Stimulated activated CD8-positive, alpha-beta memory T cell treated with anti-CD3 and anti-CD28 coated beads, Interleukin-4, amount 100 ng/mL, for 24 hours (primary cell): ENCODE measurements around the gene TK2.
A peak's percentile ranks its signal among the peaks of the same experiment; 100 is the strongest.

Source experiments
- DNase-seq: peaks from one replicate; pipeline ENCODE4 v3.0.0-alpha.2; 2020; ENCODE audit warnings: low read depth

TK2 gene

DNA sequence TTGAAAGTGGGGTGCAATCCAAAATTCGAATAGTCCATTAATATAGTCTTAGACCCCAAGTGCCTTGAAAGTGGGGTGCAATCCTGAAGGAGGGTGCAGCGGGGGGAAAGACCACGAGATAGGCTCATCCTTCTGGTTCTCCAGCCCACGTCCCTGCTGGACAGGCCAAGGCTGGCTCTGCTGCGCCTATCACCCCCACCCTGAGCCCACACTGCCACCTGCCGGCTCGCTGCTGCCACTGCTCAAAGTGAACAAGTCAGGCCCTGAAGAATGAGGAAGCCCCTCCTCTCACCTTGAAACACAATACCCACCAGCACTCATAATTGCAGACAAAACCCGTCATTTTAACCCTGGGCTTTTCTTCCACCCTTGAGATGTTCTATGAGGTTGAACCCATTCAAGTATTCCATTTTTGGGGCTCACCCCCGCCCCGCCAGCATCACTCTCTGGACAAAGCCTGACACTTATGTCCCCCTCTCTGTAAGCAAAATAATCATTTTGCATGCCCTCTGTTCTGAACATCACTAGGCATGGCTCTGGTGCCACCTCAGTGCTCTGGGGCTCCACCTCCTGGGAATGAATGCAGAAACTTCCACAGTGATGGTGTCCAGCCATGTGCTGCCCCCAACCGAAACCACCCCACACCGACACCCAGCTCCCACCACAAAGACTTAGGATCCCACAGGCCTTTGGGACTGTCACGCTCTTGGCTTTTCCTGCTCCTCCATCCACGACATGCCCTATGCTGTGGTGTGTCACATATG, 66.1 kb downstream of the TK2 start:
- DNase-seq = peak; percentile 58

DNA sequence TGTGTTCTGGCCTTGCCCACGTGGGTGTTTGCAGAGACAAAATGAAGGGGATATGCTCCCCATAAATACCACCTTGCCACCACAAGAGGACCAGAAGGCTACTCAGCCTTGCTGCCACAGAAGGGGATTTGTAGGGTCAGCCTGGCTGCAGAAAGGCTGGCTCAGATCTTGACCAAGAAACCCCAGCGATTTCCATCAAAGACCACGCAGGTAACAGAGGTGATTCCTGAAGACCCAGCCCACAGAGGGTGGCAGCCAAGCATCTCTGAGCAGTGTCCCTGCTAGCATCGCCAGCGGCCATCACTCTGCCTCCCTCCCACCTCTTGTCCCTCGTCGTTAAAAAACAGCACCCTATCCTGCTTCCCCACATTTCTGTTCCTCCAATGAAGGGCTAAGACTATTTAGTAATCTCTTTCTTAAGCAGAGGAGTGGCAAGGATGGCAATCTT, 68.0 kb downstream of the TK2 start:
- no peak for DNase-seq

DNA sequence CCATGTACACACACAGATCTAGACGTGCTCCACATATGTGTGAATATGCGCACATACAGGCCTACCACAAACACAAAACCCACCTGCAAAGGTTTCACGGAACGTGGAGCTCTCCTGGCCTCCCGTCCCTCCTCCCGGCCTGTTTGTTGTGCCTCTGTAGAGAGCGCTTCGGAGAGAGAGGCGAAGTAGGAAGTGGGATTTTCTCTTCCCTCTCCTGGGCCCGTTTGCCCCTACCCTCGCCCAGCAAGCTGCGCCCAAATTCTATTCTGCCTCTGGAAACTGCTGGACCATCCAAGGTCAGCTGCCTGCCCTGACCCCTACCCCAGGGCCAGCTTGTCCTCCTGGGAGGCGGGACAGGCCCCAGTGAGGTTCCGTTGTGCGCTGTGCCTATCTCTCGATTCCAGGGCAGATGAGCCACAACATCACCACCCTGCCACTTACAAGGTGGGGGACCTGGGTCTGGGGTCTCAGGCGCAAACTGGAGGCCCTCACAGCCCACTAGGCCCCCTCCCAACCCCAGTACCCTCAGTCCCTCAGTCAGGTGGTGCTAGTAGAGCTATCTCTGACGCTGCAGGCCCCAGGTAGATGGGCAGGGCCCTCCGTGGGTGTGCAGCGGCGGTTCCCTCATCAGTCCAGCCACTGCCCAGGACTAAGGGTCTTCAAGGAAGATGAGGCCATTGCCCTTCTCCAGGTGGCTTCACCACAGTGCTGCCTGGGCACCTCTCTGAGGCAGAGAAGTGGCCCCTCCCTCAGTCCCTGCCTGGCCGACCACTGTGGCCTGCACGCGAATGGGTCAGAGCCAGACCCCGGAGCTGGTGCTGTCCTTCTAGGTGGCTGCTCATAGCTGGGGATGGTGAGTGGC, 68.6 kb downstream of the TK2 start:
- no peak for DNase-seq

DNA sequence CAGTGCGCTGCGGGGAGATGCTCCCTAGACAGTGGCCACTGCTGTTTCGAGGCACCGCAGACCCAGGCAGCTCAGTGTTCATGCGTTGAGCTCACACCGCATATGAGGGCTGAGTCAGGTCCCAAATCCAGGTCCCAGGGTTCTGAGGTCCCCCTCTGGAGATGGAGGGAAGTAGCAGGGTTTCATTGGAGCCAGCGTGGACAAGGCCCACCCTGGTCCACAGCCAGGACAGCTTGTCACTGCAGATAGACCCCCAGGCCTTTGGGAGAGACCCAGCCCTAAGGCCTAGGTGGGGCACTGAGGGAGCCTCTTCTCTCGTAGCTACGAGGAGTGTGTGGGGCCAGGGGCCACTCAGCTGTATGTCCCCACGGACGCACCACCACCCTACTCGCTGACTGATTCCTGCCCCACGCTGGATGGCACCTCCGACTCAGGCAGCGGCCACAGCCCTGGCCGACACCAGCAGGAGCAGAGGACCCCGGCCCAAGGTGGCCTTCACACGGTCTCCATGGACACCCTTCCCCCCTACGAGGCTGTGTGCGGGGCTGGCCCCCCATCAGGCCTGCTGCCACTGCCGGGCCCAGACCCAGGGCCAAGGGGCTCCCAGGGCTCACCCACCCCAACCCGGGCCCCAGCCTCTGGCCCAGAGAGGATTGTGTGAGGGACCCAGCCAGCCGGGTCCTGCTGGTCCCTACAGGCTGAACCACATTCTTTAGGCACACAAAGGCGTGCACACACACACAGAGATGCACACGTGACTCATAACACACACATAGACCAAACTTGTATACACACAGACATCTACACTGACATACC, 69.4 kb downstream of the TK2 start:
- DNase-seq = no peak

DNA sequence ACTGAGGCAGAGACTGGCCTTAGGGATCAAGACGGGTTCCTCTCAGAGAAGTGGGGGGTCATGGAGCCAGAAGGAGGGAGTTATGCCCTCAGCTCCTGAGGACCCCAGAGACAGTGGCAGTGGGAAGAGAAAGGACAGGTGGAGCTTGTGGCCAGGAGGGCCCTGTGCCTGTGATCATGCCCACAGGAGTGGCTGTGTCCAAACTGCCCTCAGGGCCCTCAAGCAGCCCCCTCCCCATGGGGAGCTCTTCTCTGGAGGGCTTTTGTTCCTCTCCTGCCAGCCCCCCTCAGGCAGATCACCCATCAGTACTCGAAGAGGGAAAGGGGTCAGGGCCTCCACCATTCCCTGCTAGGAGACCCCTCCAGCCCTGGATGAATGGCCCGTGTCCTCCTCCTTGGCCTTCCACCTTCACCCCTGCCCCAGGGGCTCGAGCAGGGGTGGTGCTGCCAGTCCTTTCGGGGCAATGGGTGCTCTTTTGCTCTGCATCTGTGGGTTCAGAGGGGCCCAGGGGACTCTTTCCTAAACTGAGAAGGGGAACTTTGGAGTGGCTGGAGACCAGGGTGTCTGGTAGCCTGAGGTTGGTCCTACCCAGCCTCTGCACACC, 70.2 kb downstream of the TK2 start:
- no peak for DNase-seq

DNA sequence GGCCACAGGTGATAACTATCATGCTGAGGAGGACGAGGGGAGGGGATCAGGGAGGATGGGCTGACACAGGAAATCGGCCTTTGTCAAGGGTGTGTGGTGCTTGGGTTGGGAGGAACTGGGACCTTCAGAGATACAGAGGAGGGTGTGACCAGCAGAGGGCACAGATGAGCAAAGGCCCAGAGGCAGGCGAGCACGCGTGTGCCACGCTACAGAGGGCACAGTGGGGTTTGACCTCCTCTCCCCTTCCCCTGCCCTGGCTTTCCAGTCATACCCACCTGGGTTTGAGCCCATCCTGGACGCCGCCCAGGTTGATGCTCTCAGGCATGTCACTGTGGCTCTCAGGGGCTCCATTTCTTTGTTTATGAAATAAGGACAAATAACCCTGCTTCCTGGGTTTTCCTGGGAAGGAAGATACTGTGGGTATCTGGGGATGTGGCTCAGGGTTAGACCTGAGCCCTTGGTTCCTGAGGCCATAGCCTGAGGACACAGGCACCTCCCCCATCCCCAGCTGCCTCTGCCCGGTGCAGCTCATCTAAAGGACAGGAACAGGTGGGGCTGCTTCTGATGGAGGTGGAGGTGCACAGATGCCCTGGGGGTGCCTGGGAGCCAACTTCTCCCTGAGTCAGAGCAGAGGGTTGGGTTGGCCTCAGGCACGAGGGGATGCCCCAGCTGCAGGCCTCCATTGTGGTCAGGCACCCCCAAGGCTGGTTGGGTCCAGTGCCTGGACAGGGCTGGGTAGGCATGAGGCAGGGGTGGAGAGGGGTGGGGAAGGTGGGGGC, 71.0 kb downstream of the TK2 start:
- DNase-seq = peak; percentile 70

DNA sequence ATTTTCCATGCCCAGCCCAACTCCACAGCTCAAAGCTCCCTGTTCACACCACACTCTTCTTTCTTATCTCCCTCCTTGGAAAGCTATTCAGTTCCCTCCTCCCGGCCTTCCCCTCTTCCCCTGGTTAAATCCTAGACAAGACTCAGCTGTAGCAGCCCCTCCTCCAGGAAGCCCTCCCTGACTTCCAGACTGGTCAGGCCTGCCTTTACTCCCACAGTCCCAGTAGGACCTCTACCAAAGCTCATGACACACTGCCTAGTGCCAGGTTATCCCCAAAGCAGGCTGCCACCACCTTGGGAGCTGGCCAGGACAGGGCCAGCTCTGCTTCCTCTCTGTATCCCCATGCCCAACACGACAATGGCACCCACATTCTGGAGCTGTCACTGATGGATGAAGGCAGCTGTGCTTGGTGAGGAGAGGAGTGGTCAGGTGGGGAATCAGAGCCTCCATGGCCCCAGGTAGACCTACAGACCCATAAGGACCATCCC, 72.8 kb downstream of the TK2 start:
- no peak for DNase-seq

DNA sequence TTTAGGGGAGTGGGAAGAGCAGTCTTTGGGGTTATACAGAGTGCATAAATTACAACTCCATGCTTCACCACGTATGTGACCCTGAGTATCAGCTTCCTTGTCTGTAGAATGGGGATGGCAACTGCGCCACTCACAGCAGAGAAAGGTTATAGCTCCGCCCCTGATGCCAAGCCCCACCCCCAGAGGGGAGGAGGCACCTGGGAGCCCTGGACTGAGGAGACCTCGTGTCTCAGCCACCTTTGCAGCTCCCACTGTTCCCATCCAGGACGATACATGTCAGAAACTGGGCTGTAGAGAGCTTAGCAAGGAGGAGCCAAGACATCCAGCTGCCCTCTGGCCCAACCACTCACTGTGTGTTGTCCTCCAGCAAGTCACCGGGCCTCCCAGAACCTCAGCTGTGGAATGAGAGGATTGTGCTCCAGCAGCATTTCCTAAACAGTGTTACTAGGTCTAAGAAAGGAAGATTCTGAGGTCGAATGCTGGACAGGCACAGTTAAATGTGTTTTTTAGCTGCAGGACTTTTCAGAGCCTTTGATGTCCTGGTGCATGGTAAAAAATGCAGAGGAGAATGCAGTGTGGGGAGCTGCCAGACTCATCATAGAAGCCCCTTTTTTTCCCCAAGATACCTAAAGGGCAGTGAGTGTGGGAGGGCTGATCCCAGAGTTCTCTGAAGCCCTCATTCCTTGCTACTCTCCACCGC, 73.4 kb downstream of the TK2 start:
- DNase-seq = peak; percentile 42

DNA sequence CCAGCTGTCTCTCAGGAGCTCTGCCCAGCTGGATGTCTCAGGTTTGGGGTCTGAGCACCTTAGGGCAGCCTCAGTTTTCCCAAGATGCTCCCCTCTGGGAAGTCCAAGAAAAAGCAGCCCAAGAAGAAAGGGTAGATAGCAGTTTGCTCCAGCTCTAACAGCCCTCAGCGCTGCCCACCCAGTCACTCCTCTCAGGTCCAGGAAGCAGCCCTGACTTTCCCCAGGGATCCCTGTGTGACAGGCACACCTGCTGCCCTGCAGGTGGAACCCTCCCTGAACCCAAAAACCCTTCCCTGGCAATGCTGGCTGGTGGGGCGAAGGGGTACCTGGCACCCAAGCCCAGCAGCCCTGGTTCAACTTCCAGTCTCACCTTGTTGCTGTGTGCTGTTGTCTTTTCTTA, 74.7 kb downstream of the TK2 start:
- DNase-seq = no peak

DNA sequence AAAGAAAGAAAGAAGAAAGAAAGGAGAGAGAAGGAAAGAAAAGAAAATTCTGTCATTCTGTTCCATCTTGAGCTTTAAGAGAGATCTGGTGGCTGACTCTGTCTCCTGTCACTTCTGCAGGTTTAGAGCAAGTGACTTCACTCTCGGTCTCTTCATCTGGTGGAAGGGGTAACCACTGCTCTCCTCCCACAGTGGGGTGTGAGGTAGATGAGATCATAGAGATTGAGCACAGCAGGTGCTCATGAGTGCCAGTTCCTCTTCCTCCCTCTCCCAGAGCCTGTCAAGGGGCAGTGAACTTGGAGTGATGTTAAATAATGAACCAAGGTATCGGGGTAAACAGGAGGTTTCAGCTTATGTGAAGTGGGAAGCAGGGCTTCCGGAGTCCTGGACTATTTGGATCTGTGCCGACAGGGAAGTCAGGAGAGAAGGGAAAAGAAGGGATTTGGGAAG, 75.1 kb downstream of the TK2 start:
- peak; percentile 16 for DNase-seq

DNA sequence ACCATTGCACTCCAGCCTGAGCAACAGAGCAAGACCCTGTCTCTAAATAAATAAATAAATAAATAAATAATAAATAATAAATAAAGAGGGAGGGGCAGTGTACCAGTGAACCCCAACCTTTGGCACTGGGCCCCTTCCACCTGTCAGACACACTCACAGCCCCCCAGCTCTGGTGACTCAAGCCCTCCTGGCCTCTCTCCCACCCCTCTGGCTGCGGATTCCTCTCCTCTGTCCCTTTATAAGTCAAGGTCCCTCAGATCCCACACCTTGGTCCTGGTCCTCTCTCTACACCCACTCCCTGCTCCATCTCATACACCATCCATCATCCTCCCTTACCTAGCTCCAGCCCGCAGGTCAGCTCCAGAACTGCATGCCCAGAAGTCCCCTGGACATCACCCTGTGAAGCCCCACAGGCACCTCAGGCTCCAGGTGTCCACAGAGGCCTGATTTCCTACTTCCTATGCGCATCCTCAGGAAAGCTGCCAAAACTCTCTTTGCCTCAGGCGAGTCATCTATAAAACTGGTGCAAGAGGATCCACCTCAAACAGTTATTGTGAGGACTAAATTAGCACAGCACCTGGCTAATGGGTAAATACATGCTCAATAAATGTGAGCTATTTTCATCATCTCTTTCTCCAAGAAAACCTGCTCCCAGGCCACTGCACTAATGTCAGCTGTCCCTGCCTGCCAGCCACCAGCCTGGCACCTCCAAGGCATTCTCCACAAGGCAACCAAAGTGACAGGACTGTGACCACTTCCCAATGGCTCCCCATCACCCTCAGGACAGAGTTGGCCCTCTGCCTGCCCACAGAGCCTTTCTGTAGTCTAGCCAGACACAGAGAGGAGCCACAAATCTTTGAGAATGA, 76.0 kb downstream of the TK2 start:
- no peak for DNase-seq

DNA sequence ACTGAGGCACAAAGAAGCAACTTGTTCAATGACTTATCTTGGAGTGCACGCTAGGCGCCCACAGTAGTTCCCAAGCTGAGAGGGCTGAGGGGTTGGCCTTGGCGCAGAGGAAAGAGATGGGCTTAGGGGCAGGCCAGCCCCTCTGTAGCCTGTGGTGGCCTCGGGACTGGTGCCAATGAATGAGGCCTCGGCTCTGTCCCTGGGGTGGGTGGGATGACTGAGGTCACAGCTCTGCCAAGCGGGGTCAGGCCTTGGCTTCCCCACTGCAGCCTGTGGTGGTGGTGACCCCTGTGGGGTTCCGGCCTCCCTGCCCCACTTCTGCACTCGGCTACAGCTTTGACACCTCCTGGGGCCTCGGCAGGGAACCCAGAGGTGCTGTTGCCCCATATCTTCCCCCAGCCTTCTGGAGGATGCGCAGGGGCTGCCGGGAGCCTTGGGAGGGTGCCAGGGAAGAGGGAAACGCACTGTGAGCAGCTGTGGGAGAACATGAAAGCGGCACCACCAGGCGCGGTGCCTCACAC, 76.8 kb downstream of the TK2 start:
- DNase-seq = no peak

DNA sequence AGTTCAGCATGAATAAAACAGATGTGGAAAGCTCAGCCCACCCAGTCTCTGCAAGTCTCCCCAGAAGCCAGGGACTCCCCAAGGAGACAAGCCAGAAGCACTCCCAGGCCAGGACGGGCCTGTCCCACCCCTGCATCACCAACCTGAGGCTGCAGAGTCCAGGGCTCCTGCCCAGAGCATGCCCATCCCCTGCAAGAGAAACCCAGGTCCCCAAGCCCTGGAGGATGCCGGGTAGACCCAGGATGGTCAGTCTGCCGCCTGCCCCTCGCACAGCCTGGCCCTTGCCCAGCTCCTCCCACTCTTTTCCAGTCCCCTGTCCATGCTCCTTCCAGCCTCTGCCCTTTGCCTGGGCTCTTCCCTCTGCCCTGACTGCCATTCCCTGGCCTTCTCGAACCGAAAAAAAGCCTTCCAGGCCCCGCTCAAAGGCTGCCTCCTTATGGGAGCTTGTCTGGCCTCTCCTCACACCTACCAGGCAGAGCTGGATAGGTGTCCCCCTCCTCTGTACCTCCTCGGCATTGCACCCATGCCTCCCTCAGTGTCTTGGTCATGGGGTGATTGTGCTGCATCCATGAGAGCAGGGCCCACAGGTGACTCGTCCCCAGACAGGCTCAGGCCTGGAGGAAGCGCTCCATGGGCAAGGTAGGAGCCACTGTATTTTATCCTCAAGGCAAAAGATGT, 78.1 kb downstream of the TK2 start:
- DNase-seq = no peak

DNA sequence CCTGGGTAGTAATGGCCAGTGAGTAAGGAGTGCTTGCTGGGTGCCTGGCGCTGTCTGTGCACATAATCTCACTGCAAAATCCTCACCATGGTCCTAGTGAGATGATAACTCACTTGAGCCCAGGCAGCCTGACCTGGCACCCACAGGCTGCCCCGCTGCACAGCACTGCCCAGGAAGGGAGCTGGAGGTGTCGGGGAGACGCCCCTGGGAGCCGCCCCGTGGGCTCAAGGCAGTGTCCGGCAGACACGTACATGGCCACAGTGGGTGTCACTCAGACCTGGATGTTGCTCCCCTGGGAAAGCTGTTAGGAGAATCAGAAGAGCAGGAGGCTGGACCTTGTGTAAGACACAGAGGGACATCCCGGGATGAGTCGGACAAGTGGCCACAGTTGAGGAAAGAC, 78.7 kb downstream of the TK2 start:
- DNase-seq = no peak

DNA sequence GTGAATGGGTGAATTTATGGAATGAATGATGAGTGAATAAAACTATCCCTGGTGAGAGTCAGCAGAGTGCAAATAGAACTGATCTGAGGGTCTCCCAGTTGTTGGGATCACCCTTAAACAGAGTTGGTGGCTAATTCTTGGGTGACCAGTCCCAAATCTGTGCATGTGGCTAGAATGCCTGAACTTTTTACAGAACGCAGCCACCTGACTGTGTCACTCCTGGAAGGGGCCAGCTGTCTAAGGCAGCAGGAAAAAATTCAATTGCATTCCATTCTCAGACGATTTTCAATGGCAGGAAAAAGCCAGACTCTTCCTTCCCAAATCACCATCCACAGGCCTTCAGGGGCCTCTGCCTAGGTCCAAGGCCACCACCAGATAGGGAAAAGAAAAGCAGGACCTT, 79.4 kb downstream of the TK2 start:
- DNase-seq = no peak

DNA sequence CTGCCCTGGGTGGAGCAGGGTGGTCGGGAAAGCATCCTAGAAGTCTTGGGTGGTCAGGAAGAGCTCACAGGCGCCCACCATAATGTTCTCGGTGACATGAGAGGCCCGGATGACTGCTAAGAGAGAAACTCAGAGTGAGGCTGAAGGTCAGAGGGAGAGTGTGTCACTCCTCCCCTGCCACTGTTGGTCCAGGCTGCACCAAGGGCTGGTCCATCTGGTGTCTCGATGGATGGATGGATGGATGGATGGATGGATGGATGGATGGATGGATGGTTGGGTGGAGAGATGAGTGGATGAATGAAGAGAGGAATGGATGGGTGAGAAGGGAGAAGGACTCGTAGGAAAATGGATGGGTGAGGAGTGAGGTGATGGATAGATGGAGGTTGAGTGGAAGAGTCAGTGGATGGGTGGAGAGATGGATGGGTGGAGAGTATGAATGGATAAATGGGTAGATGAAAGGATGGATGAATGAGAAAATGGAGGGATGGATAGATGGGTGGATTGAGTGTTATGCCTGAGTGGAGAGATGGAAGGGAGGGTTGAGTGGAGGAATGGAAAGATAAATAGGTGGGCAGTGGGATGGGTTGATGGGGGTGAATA, 79.9 kb downstream of the TK2 start:
- no peak for DNase-seq

DNA sequence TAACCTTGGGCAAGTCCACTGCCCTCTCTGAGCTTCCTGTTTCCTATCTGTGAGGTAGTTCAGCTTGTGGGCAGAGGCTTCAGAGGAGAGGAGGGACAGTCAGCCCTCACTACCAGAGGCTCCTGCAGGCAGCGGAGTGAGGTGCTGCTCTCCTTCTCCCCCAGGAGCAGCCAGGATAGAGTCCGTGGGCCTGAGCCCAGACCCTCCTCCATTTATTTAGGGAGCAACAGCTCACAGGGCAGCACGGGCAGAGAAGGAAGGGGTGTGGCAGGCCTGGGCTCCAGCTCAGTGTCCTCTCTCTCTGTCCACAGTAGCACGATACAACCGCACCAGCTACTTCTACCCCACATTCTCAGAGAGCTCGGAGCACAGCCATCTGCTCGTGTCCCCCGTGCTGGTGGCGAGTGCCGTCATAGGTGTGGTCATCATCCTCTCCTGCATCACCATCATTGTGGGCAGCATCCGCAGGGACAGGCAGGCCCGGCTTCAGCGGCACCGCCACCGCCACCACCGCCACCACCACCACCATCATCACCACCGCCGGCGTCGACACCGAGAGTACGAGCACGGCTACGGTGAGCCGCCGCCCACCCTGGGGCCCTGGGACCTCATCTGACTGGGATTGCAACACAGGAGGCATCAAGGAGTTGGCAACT, 80.5 kb downstream of the TK2 start:
- DNase-seq = no peak
